ENCODE measurements around the gene MDGA2.

DNA sequence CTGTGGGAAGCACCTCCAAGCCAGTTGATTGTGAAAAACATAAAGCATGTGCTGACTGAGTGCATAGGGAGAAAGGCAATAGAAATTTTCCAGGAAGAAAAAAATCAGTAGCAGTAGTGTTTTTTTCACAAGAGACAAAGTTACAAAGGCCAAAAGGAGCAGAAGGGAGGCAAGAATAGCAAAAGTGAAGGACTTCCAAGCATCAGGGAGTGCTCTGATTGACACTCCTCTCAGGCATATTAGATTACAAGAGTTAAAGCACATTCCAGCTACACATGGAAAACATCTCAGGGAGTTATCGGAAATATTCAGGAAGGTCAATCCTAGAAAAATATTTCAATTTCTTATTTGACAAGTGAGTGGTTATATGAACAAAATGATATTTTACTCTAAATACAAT lies 508.0 kb downstream of the MDGA2 start:
- TF ChIP-seq, protein P1, sequence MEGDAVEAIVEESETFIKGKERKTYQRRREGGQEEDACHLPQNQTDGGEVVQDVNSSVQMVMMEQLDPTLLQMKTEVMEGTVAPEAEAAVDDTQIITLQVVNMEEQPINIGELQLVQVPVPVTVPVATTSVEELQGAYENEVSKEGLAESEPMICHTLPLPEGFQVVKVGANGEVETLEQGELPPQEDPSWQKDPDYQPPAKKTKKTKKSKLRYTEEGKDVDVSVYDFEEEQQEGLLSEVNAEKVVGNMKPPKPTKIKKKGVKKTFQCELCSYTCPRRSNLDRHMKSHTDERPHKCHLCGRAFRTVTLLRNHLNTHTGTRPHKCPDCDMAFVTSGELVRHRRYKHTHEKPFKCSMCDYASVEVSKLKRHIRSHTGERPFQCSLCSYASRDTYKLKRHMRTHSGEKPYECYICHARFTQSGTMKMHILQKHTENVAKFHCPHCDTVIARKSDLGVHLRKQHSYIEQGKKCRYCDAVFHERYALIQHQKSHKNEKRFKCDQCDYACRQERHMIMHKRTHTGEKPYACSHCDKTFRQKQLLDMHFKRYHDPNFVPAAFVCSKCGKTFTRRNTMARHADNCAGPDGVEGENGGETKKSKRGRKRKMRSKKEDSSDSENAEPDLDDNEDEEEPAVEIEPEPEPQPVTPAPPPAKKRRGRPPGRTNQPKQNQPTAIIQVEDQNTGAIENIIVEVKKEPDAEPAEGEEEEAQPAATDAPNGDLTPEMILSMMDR (IDR thresholded peaks at IDR 0.05), result no peak
- TF ChIP-seq POLR2A (IDR thresholded peaks at IDR 0.05), result no peak

All from uterus (tissue), 2 donors.